Neural progenitor cell (in vitro differentiated cells): ENCODE data around the gene DRP2.

Experiments
- EZH2 ChIP-seq: fragments of 200-600 bp; sonication (generic); IDR thresholded peaks from 2 replicates; pipeline ENCODE4 v1.6.1; 2017; ENCODE audit warnings: antibody characterized with exemption, mild to moderate bottlenecking, moderate library complexity
- TF ChIP-seq, protein P1 (sequence below): fragments of 200-600 bp; sonication (generic); IDR thresholded peaks from 2 replicates; pipeline ENCODE4 v1.5.1; 2017; ENCODE audit warnings: antibody characterized with exemption, mild to moderate bottlenecking

DNA sequence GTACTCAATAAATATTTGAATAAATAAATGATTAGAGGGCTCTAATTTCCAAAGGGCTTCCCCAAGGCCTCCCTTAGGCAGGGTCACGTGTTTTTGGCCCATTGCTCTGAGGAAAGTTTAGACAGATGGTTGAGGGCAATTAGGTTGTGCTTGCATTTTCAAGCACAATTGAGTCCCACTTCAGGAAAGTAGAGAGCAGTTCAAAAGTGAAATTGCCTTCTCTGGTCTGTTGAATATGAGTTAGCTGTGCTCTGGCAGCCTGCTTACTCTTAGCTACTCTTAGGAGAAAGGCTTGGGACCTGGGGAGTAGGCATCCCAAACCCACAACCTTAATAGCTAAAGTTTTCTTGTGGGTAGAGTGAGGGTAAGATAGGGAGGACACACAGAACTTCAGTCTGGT lies 9.0 kb upstream of the DRP2 start:
- TF ChIP-seq, protein P1, sequence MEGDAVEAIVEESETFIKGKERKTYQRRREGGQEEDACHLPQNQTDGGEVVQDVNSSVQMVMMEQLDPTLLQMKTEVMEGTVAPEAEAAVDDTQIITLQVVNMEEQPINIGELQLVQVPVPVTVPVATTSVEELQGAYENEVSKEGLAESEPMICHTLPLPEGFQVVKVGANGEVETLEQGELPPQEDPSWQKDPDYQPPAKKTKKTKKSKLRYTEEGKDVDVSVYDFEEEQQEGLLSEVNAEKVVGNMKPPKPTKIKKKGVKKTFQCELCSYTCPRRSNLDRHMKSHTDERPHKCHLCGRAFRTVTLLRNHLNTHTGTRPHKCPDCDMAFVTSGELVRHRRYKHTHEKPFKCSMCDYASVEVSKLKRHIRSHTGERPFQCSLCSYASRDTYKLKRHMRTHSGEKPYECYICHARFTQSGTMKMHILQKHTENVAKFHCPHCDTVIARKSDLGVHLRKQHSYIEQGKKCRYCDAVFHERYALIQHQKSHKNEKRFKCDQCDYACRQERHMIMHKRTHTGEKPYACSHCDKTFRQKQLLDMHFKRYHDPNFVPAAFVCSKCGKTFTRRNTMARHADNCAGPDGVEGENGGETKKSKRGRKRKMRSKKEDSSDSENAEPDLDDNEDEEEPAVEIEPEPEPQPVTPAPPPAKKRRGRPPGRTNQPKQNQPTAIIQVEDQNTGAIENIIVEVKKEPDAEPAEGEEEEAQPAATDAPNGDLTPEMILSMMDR = no peak
- TF ChIP-seq EZH2 = no peak
